NOMO-1 treated with dmso at 0.1 percent for 144 hours (cell line): Measurements from ENCODE around the gene NXPH4.

ENCODE experiments used
- DNase-seq: peaks from one replicate; lab custom pipeline; 2025; ENCODE audit not compliant: unreplicated experiment; lab: John Stamatoyannopoulos, UW

The NXPH4 gene

GRCh38 chr12:57268264-57268663 lies 51.7 kb downstream of the NXPH4 start:
- no peak for DNase-seq

DNA sequence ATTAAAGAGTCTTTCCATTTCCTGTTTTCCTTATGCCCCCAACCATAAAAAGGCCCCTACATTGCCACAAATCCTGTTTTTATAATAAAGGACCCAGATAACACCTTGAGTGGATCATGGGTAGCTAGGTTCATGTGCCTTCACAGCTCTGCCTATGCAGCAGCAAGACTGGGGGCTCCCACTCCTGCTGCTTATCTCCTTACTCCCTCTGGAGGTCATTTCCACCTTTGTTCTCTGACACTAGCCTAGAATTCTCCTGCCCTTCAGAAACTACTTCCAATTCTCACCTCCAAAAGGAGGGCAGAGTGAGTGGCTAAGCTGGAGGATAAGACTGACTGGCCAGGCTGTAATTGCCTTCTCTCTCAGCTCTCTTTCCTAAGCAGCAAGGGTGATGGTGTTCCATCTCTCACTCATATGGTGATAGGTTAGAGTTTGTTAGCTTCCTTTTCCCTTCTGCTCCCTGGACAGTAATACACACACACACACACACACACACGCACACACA lies 54.4 kb downstream of the NXPH4 start:
- no peak for DNase-seq

DNA sequence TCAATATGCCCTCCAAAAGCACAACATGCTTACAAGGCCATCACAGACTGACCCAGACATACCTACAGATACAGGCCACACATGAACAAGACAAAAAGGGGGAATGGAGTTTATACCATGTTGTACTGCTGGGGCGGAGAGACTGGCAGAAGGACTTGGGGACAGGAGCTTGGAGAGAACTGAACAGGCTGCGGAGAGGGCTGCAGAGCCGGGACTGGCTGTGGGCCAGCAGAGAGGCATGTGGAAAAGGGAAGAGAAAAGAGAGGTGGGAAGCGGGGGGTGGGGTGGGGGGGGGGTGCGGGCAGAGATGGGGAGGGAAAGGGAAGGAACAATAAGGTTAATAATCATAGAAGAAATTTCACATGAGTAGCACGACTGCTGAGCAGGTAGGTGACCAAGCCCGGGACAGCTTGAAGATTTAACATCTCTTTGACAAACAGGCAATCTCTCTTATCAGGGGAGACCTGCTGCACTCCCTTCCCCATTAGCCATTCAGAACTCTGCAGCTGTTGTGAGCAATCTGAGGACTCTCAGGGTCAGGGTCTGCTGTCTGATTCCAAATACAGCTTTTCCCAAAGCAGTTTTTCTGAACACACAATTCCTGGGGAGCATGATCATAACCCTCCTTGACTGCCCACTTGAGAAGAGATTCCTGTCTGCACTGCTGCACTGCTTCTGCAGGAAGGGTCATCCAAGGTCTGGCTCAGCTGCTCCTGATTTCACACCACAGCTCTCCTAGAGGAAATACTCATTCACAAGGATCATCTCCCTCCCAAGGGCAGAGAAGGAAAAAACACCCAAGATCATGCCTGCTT lies 56.0 kb downstream of the NXPH4 start:
- DNase-seq, result no peak

- DNase-seq, result no peak
Observed at GRCh38 chr12:57273516-57273915, 56.9 kb downstream of the NXPH4 start.
